NCI-H1694 (cell line): ENCODE measurements around the gene PRKG2.
"Not testable (repeated sequence)": the region's sequence is repeated elsewhere in the genome, so short reads cannot be mapped to it uniquely, and the experiment has no call there.

Experiments
- DNase-seq: peaks from one replicate; lab custom pipeline; 2025; lab: John Stamatoyannopoulos, UW

Gene PRKG2, protein sequence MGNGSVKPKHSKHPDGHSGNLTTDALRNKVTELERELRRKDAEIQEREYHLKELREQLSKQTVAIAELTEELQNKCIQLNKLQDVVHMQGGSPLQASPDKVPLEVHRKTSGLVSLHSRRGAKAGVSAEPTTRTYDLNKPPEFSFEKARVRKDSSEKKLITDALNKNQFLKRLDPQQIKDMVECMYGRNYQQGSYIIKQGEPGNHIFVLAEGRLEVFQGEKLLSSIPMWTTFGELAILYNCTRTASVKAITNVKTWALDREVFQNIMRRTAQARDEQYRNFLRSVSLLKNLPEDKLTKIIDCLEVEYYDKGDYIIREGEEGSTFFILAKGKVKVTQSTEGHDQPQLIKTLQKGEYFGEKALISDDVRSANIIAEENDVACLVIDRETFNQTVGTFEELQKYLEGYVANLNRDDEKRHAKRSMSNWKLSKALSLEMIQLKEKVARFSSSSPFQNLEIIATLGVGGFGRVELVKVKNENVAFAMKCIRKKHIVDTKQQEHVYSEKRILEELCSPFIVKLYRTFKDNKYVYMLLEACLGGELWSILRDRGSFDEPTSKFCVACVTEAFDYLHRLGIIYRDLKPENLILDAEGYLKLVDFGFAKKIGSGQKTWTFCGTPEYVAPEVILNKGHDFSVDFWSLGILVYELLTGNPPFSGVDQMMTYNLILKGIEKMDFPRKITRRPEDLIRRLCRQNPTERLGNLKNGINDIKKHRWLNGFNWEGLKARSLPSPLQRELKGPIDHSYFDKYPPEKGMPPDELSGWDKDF

DNA sequence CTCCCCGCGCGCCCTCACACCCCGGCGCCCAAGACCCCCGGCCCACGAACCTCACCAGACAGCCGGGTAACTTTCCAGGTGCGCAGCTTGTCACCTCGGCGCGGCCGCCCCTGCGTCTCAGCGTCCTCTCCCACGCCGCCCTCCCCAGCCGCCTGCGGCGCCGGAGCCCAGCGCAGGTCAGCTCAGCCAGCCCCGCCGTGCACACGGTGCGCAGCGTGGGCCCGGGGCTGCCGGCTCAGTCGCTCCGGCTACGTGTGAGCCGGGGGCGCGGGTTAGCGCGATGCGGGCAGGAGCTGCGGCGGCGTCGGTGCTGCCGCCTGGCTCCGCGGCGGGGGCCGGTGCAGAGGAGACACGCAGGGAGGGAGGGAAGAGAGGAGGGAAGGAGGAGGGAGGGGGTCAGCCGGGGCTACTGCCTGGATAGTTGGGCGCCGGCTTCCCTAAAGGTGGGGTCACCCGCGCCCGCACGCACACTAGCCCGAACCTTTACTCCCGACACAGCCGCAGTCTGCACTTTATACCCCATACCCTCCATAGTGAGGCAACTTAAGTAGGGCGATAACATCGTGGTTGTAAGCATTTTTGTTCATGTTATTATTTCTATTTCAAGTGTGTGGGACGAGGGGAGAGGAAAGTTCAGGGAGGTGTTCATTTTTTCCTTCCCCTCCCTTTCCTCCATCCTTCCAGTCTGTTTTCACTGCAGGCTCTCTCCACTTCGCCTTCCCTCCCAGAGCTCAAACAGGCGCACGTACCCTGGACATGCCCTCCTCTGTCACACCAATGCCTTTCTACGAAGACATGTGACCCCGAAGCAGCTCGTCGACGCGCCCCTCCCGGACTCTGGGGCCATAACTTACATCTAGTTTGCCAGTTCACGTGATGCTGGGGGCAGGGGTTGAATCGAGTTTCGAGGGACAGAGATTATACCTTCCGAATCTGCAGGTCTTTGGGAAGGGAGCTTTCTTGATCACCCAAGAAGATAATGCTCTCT, at the start of gene PRKG2:
PRKG2 (minus strand) TSS at position 342 of the 988 bp plus-strand sequence. CDS start 10,175 bp downstream, outside the sequence.
- DNase-seq = peak; percentile 30

DNA sequence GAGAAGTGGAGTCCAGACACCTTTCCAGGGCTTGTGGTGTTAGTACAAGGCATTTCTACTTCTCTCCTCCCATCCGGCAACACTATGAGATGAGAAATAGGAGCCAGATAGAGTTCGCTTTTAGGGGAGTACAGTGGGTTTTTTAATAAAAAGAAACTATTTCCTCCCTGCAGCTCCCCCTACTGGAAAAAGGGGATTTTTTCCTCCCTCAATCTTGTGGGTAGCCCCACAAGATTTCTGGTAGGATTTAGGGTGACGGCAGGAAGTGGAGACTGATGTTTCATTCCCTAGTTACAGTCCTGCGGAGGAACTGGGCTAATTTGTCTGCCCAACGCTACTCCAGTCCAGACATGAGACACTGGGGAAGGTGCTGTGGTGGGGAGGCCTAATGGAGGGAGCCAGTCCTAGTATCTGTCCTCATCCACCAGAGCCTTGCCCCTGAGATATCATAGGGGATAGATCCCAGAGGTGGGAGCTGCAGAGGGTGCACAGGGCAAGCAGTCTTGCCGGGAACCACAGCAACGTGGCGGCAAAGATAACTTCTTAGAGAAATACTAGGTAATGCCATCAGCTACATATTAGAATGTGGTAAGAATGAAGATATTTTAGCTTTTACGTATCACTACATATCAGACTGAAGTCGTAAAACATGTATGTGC, 45.5 kb upstream of the PRKG2 start:
- no peak for DNase-seq

DNA sequence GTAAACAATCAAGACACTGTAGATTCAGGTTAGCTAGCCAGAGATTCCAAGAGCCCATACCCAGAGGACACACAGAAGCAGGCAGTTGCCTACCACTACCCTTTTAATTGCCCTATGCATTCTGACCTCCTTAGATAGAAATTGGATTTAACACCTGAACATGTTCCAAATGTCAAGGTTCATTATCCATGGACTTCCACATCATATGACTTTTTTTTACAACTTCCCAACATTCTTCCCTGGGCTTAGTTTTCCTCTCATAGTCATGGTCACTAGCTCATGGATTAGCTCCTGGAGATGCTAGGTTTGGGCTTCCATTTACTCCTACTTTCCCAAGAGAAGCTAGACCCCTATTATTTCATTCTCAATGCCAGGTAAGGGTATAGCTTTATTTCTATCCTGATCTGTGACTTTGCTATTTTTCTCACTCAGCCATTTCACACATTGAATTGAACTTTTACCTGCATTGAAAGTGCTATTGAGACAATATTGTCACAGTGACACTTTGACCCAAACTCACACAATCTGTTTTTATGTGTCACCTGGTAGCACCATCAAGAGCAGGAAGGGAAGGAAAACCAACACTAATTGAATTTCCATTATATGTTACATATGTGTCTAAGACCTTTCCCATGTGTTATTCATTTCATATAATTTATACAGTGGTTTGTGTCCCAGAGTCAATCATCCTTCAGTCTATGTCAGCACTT, 44.0 kb upstream of the PRKG2 start:
- no peak for DNase-seq

DNA sequence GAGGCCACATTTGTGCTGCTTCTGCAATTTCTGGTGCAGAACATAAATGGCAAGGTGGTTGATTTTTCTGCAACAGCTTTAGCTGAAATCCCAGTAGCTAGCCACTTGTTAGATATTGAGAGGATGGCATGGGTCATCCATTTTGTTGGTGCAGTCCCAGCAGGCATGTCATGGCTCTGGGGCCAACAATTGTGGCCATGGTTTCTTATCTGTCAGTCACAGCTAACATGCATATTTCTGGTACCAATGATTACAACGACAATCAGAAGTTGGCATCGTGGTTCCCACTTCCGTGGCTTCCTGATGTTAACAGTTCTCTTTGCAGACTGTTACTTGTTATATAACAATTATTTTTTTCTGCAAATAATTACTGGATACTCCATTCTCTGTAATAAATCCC, 42.8 kb upstream of the PRKG2 start:
- no peak for DNase-seq

DNA sequence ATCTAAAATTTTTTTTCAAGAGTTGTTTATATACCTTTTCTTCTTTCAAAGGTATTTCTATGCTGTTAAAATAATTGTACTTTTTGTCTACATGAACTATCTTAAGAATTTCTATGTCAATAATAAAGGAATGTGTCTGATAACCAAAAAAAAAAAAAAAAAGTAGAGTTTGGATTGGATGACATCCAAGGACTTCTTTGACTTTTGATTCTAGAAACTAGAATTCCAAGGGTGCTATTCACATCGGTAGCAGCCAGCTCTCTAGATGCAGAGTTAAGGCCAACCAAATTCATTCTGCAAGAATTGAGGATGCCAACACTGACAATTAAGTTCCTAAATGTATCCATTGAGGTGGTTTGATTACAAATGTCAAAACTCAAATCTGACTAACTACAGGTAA, 42.0 kb upstream of the PRKG2 start:
- DNase-seq = no peak

DNA sequence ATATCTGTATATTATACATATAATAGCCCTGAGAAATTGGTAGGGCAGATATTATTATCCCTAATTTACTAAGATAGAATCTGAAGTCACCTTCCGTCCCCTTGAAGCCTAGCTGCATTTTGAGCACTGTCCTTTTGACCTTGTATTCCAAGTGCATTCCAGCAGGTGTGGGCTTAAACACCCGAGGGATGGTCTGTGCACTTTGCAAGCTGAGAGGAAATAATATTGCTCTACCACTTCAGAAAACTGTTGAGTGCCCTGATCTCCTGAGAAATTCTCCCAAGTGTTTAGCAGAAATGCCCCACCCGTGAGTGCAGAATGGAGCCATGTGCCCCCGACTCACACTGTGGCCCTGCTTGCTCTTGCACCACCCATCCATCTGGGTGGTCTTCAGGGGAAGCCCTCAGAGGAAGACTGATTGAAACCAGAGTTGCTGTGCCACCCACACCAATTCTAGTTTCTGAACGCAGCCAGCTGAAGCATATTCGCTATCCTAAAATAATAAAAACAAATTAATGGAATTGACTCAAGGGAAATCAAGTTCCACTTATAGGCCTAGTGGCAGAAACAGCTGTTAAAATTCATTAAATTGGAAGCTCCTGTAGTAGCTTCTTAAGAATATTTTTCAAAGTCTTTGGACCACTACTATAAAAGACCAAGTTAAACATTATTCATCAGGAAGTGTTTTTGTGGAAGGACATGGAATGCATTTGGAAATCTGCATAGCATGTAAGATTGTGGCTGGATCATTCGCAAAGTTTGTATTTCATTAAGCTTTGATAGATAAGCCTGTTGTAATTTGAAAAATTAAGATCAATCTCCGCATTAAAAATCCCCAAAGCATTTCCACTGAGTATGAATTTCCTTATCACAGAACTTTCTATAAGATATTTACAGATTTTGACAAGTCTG, 41.3 kb upstream of the PRKG2 start:
- no peak for DNase-seq

DNA sequence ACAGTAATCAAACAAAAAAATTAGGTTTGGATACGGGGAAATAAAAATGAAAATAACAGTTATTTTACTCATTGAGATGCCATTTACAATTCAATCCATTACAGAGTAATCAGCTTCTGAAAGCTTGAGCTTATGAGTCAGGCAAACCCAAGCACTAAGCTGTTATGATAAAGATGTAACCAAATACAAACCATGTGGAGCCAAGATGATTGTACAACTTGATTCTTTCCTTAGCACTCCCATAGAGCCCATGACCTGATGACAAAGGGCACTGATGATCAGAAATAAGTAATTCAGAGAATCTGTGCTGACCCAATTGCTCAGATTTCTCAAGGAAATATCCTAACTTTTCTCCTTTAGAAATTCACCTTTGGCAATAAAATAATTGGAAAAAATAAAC, 40.5 kb upstream of the PRKG2 start:
- DNase-seq = no peak

DNA sequence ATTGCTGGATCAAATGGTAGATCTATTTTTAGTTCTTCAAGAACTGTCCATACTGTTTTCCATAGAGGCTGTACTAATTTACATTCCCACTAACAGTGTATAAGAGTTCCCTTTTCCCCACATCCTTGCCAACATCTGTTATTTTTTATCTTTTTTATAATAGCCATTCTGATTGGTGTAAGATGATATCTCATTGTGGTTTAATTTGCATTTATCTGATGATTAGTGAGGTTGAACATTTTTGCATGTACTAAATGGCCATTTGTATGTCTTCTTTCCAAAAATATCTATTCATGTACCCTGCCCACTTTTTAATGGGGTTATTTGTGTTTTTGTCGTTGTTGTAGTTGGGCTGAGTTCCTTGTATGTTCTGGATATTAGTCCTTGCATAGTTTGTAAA, 35.4 kb upstream of the PRKG2 start:
- no peak for DNase-seq

DNA sequence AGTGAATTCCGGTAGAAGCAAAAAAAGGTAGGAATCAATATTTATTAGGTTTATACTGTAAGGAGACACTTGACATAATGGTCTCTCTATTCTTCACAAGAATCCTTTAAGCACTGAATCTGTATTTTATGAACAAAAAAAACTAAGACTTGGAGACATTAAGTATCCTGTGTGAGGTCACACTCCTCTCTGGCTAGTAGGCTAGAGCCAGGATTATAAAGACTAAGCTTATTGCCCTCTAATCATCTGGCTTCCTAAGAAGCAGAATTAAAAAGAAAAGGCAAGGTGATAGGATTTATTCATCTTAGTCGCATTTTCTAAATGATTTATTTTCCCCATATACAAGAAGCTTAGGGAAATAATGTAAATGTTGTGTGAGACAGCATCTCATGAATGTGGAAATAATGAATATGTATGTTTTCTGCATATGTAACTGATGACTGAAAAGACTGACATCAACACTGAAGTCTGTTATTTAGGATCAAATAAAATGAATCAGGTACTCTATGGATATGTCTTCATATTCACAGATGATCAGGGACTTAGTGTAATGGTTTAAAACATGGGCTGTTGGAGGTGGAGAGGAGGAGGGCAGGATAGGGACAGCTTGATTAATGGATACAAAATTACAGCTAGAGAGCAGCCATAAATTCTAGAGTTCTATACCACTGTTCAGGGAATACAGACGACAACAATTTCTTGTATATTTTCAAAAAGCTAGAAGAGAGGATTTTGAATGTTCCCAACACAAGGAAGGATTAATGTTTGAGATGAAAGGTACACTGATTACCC, 30.4 kb upstream of the PRKG2 start:
- no peak for DNase-seq

DNA sequence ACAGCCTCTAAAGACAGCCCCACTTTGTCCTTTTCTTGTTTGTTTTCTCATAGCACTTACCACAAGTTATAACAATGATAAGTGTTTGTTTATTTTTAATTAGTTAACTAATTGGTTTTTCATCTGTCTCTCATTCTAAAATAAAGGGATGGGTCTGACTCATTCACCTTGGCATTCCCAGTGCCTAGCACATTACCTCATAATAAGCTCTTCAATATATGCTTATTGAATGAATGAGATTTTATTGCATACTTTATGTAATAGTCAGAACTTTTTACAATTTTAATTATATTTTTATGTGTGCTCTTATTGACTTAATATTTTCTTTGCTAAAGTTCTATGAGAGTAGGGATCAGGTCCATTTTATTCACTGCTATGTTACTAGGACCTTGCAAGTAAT, 22.8 kb upstream of the PRKG2 start:
- DNase-seq = no peak

DNA sequence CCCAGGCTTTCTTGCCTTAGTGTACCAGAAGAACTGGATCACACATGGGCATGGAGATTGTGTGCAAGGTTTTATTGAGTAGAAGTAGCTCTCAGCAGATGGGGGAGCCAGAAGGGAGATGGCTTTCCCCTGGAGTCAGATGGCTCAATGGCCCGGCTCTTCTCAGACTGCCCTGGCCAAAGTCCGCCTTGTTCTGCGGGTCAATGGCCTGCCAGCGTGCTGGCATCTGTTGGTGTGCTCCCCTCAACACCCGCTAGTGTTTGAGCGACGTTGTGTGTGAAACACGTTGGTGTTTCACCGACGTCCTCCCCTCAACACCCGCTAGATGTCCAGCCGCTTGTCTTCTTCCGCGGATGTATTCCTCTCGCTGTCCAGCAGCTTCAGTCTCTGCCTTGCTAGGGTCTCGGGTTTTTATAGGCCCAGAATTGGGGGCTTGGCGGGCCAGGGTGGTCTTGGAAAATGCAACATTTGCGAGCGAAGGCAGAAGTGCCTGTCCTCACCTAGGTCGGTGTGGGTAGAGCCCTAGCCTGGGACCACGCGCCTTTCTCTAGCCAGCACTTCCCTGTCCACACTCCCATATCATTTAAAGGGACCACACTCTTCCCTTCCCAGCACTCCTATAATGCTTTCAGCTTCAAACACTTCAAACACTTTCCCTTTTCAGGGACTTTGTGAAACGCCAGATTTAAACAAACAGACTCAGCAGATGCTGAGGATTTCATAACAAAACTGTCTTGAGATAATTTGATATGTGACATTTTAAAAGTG, 21.1 kb upstream of the PRKG2 start:
- no peak for DNase-seq

DNA sequence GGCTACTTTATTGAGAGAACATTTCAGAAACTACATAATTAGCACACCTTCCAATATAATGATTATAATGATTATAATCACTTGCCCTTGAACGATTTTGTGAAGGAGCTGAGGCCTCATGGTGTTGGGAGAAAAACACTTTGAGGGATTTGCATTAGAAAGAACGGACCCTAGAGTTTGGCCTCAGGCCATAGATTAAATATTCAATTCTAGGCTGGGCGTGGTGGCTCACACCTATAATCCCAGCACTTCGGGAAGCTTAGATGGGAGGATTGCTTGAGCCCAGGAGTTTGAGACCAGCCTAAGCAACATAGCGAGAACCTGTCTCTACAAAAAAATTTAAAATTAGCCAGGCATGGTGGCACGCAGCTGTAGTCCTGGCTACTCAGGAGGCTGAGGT, 12.9 kb upstream of the PRKG2 start:
- DNase-seq = no peak

DNA sequence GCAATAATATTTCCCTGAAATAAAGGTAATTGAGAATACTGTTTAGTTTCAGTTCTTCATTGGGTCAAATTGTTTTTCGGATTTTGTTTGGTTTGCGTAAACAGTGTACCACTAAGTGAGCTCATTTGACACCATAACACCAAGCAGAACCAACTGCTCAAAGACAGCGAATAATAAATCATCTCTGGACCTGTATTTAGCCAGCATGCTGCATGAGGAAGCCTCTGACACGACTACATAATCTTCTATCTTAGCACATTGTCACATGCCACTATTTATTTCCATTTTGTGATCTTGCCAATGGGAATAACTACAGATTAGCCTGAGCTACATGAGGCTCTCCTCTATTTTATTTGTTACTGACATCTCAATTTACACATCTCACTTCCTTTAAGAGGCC, 12.1 kb upstream of the PRKG2 start:
- no peak for DNase-seq

DNA sequence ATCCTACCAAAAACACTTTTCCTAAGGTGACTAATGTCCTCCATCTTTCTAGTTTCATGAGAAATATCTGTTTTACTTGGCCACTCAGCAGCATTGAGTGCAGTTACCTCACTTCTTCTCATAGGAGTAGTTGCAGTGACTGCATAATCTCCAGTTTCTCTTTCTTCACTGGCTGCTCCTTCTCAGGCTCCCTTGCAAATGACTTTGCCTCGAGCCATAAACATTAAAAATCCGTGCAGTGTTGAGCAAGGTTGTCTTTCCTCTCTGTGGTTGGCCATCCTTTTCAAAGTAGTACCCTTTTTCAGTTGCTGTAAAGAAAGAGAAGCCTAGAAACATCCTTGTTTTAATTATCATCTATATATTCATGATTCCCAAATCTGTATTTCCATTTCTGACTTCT, 10.2 kb upstream of the PRKG2 start:
- no peak for DNase-seq

DNA sequence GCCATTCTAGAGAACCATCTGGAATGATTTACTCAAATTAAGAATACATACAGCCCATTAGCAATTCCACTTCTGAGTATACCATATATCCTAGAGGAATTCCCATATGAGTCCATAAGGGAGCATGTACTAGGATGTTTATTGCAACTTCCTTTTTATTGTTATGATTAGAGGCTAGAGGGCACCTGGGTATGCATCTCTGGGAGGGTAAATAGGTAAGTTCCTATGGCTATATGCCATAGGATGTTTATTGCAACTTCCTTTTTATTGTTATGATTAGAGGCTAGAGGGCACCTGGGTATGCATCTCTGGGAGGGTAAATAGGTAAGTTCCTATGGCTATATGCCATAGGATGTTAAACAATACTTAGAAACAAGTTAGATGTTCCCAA, 7.1 kb upstream of the PRKG2 start:
- DNase-seq = not testable (repeated sequence)

DNA sequence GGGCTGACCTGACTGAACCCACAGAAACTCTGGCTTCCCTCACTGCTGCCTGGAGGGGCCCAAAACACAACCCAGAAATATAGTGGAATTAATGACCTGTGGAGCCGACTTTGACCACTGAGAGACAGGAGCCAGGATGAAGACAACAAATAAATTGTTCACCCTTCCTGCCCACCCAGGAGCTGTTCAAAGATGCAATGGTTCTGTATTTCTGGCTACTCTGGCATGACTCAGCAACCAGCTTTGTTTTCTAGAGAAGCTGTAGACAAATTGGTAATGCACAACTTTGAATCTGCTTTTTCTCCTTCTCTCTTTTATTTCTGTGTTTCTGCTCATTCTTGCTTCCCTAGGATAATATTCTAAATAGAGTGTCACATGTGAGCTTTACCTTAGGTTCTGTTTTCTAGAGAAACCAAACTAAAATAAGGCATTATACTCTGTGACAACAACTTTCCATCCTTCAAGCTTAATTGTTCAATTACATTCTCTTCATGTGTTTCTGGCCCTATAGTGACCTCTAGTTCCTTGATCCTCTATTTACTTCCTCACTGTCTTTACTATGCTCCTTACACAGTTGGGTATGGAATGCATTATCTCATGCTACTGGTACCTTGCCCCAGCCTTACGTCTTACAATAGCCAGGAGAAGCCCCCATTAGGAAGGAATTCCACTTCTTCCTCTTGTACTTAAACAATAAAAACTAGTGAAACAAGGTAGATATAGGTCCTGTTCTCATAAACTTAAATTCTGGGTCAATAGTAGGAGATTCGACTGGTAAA, 6.5 kb upstream of the PRKG2 start:
- no peak for DNase-seq

DNA sequence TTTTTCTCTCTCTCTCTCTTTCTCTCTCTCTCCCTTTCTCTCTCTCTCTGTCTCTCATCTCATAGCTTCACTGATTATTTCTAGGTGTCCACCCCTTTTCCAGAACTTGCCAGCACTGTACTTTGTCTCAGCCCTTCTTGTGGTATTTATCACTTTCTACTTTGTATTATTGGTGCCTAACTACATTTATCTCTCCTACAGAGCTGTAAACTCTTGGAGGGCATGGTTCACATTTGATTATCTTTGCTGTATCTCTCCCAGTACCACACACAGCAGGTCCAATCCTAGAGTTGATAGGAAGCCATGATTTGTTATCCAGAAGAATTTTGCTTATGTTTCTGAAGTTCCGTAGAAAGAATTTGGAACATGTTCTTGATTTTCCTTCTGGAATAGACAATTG, 5.2 kb upstream of the PRKG2 start:
- DNase-seq = no peak

DNA sequence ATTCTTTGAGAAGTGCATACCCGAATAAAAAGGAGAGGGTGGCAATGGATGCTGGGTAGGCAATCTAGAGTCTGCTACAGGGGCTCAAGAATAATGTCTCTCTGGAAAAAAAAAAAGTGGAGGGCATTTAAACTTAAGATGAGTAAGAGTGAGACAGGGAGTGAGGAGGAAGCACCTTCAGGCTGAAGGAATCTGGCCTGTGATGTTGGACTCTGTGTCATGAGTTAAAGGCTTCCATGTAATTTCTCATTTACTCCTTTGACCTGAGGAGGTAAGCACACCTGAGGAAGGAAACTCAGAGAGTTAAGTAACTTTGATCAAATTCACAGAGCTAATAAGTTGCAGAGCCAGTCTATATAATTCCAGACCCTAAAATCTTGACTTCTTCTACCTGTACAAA, 3.2 kb upstream of the PRKG2 start:
- no peak for DNase-seq
